Measurements from ENCODE around the gene PPIE. TPM values are rescaled to one million over a fixed set of nuclear protein-coding genes. Genes with fewer than 3 reads are reported as not detected.

The PPIE gene
- total RNA-seq, 1 donor from 2014 or later: 45.5 TPM

GRCh38 chr1:39737546-39738169, 1.0 kb upstream of the PPIE start:
- TF ChIP-seq, protein P1, sequence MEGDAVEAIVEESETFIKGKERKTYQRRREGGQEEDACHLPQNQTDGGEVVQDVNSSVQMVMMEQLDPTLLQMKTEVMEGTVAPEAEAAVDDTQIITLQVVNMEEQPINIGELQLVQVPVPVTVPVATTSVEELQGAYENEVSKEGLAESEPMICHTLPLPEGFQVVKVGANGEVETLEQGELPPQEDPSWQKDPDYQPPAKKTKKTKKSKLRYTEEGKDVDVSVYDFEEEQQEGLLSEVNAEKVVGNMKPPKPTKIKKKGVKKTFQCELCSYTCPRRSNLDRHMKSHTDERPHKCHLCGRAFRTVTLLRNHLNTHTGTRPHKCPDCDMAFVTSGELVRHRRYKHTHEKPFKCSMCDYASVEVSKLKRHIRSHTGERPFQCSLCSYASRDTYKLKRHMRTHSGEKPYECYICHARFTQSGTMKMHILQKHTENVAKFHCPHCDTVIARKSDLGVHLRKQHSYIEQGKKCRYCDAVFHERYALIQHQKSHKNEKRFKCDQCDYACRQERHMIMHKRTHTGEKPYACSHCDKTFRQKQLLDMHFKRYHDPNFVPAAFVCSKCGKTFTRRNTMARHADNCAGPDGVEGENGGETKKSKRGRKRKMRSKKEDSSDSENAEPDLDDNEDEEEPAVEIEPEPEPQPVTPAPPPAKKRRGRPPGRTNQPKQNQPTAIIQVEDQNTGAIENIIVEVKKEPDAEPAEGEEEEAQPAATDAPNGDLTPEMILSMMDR (IDR thresholded peaks at IDR 0.05; ENCODE audit: unreplicated experiment): no peak
- peak overlapping the region; percentile 7 for H3K4me3 Mint-ChIP-seq
- H3K27ac Mint-ChIP-seq: no peak overlapping the region
- H3K9me3 Mint-ChIP-seq: no peaks in the 10 kb centered on the region
- peaks cover 7% of the 10 kb centered on the region for H3K36me3 Mint-ChIP-seq
- H3K27me3 Mint-ChIP-seq (ENCODE audit: low read depth): peaks cover 48% of the 10 kb centered on the region
- no peak for DNase-seq (ENCODE audit: low spot score in 2 of 2, unreplicated experiment in 2 of 2)
- H3K4me1 Mint-ChIP-seq: peaks cover 17% of the 10 kb centered on the region

- no peak overlapping the region for H3K4me3 Mint-ChIP-seq
- TF ChIP-seq, protein P1 (IDR thresholded peaks at IDR 0.05; ENCODE audit: unreplicated experiment): no peak
- DNase-seq (ENCODE audit: low spot score in 2 of 2, unreplicated experiment in 2 of 2): no peak
- H3K9me3 Mint-ChIP-seq: no peaks in the 10 kb centered on the region
- peaks cover 5% of the 10 kb centered on the region for H3K4me1 Mint-ChIP-seq
- peaks cover 54% of the 10 kb centered on the region for H3K36me3 Mint-ChIP-seq
- no peaks in the 10 kb centered on the region for H3K27me3 Mint-ChIP-seq (ENCODE audit: low read depth)
- no peak overlapping the region for H3K27ac Mint-ChIP-seq
Observed at GRCh38 chr1:39745016-39745670, 6.5 kb downstream of the PPIE start.

GRCh38 chr1:39751595-39751994, 12.9 kb downstream of the PPIE start:
- no peaks in the 10 kb centered on the region for H3K9me3 Mint-ChIP-seq
- no peak overlapping the region for H3K4me3 Mint-ChIP-seq
- TF ChIP-seq, protein P1 (IDR thresholded peaks at IDR 0.05; ENCODE audit: unreplicated experiment): no peak
- H3K27me3 Mint-ChIP-seq (ENCODE audit: low read depth): no peaks in the 10 kb centered on the region
- DNase-seq (ENCODE audit: low spot score in 2 of 2, unreplicated experiment in 2 of 2): no peak
- H3K4me1 Mint-ChIP-seq: no peaks in the 10 kb centered on the region
- no peak overlapping the region for H3K27ac Mint-ChIP-seq
- H3K36me3 Mint-ChIP-seq: peaks cover 45% of the 10 kb centered on the region

DNA sequence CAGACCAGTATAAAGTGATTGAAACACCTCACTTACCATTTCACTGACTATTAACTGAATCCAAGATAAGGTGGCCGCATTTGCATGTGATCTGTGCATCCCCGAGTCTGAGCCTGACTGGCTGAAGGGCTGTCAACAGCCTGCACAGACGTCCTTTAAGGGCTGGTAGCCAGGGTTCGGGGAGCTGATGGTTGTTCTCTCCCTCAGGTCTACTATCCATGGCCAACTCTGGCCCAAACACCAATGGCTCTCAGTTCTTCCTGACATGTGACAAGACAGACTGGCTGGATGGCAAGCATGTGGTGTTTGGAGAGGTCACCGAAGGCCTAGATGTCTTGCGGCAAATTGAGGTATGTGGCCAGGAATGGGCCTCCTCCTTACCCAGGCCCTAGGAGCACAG, 14.0 kb downstream of the PPIE start:
- Mint-ChIP-seq H3K36me3 (peaks cover 45% of the 10 kb centered on the region), H3K9me3 (no peaks in the 10 kb centered on the region), H3K4me1 (no peaks in the 10 kb centered on the region), H3K27me3 (ENCODE audit: low read depth) (no peaks in the 10 kb centered on the region), H3K4me3 (no peak overlapping the region), H3K27ac (no peak overlapping the region)
- TF ChIP-seq, protein P1 (IDR thresholded peaks at IDR 0.05; ENCODE audit: unreplicated experiment): no peak
- no peak for DNase-seq (ENCODE audit: low spot score in 2 of 2, unreplicated experiment in 2 of 2)

GRCh38 chr1:39753132-39754025, 14.7 kb downstream of the PPIE start:
- H3K4me1 Mint-ChIP-seq: no peaks in the 10 kb centered on the region
- H3K27me3 Mint-ChIP-seq (ENCODE audit: low read depth): no peaks in the 10 kb centered on the region
- peaks cover 42% of the 10 kb centered on the region for H3K36me3 Mint-ChIP-seq
- no peaks in the 10 kb centered on the region for H3K9me3 Mint-ChIP-seq
- TF ChIP-seq, protein P1 (IDR thresholded peaks at IDR 0.05; ENCODE audit: unreplicated experiment): no peak
- no peak overlapping the region for H3K4me3 Mint-ChIP-seq
- H3K27ac Mint-ChIP-seq: no peak overlapping the region
- no peak for DNase-seq (ENCODE audit: low spot score in 2 of 2, unreplicated experiment in 2 of 2)
